Peyer's patch (tissue), 4 donors: Measurements from ENCODE around the gene UBC. TPM values are rescaled to one million over a fixed set of nuclear protein-coding genes. Genes with fewer than 3 reads are reported as not detected.
A peak's percentile ranks its signal among the peaks of the same experiment; 100 is the strongest.
"Not testable (repeated sequence)": the region's sequence is repeated elsewhere in the genome, so short reads cannot be mapped to it uniquely, and the experiment has no call there.

ENCODE experiments used
- DNase-seq, 3 donors: peaks; one replicate each; pipeline ENCODE4 v3.0.0-alpha.2; 2017 to 2019
- H3K27ac ChIP-seq, 4 donors: fragments of 200-600 bp; sonication (generic); one replicate each; pipeline ENCODE4 v1.5.1; 2016 to 2019
- H3K27me3 ChIP-seq, 2 donors: fragments of 200-600 bp; sonication (generic); one replicate each; pipeline ENCODE4 v1.5.1; 2019
- H3K36me3 ChIP-seq, 3 donors: fragments of 200-600 bp; sonication (generic); one replicate each; pipeline ENCODE4 v1.5.1; 2016 to 2019
- H3K4me1 ChIP-seq, 4 donors: fragments of 200-600 bp; sonication (generic); one replicate each; pipeline ENCODE4 v1.5.1; 2016 to 2019
- H3K4me3 ChIP-seq, 4 donors: fragments of 200-600 bp; sonication (generic); 1 replicate in 3 of 4; 2 replicates in 1 of 4; pipeline ENCODE4 v1.5.1; 2016 to 2019; ENCODE audit warnings: mild to moderate bottlenecking in 1 of 4
- H3K9me3 ChIP-seq, 4 donors: fragments of 200-600 bp; sonication (generic); one replicate each; pipeline ENCODE4 v1.5.1; 2016 to 2019; ENCODE audit warnings: mild to moderate bottlenecking in 1 of 4
- CTCF ChIP-seq, 6 experiments: fragments of 450-650 bp in 4 of 6; fragments of 200-600 bp in 2 of 6; sonication (generic) in 1 of 6; IDR thresholded peaks; one replicate each; pipeline ENCODE4 v1.5.1; 2017 to 2019; ENCODE audit warnings: antibody characterized with exemption in 6 of 6, mild to moderate bottlenecking in 3 of 6, moderate library complexity in 1 of 6
- POLR2A ChIP-seq, 2 donors: fragments of 450-650 bp; IDR thresholded peaks; one replicate each; pipeline ENCODE4 v1.5.1; 2017; ENCODE audit warnings: antibody characterized with exemption in 2 of 2, mild to moderate bottlenecking in 2 of 2, moderate library complexity in 2 of 2
- total RNA-seq, 4 donors: library from RNA; depleted of rRNA; stranded (reverse); fragments of >200 nt; gene quantifications; one replicate each; pipeline ENCODE4 v1.1.0, GENCODE V29; 2016

Gene UBC
- total RNA-seq, 4 donors from 2014 or later, result 898 to 2,531 (median 1,185) TPM

DNA sequence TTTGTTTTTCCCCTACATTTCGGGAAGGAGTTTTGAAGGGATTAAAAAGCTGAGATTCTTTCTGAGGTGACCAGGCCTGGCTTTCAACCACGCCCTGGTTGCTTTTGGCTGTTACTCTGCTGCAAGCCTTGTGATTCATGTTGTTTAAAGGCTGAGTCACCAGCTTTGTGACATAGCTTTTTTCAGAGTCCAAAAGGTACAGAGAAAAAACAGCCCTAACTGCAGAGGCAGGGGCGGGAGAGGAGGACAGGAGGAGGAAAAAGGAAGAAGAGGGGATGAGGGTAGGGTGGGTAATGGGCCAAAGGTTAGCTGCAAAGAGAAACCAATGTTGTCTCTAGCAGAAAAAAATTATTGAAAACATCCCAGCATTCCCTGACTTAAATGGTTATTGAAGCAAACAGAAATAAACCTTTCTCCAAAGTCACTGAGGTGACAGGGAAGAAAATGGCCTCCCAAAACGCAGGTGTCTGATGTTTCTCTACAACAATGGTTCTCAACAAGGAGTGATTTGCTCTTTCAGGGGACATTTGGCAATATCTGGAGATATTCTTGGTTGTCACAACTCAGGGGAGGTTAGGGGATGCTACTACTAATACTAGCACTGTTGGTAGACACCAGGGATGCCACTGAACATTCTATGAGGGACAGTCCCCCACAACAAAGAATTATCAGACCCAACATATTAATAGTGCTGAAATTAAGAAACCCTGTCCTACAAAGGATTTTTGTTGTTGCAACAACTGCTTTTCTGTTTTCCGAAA lies 2.1 kb upstream of the UBC start:
- peaks cover 0 to 3% (median 0%) of the 10 kb centered on the region in 4 donors for H3K9me3 ChIP-seq
- TF ChIP-seq POLR2A (IDR thresholded peaks at IDR 0.05) (peak; percentile 48 to 91), CTCF (IDR thresholded peaks at IDR 0.05) (no peak)
- H3K27ac ChIP-seq, result peak overlapping the region; percentile 97 to 100 (median 98)
- DNase-seq, result peak in 1 of 3 donors; percentile 88
- peak overlapping the region; percentile 5 to 81 (median 56) for H3K4me3 ChIP-seq
- H3K27me3 ChIP-seq, result no peaks in the 10 kb centered on the region
- H3K4me1 ChIP-seq, result peaks cover 0 to 52% (median 33%) of the 10 kb centered on the region in 4 donors
- peaks cover 0 to 20% (median 0%) of the 10 kb centered on the region in 3 donors for H3K36me3 ChIP-seq

GRCh38 chr12:124915239-124916236 lies 1.1 kb upstream of the UBC start:
- H3K27ac ChIP-seq, result peak overlapping the region; percentile 97 to 100 (median 98)
- DNase-seq, result peak; percentile 50 to 82 (median 80)
- TF ChIP-seq POLR2A (IDR thresholded peaks at IDR 0.05) (no peak), CTCF (IDR thresholded peaks at IDR 0.05) (no peak)
- peaks cover 0 to 30% (median 3%) of the 10 kb centered on the region in 3 donors for H3K36me3 ChIP-seq
- peaks cover 0 to 53% (median 28%) of the 10 kb centered on the region in 4 donors for H3K4me1 ChIP-seq
- H3K4me3 ChIP-seq, result peak overlapping the region; percentile 77 to 95 (median 85)
- H3K27me3 ChIP-seq, result no peaks in the 10 kb centered on the region
- H3K9me3 ChIP-seq, result peaks cover 0 to 3% (median 0%) of the 10 kb centered on the region in 4 donors

DNA sequence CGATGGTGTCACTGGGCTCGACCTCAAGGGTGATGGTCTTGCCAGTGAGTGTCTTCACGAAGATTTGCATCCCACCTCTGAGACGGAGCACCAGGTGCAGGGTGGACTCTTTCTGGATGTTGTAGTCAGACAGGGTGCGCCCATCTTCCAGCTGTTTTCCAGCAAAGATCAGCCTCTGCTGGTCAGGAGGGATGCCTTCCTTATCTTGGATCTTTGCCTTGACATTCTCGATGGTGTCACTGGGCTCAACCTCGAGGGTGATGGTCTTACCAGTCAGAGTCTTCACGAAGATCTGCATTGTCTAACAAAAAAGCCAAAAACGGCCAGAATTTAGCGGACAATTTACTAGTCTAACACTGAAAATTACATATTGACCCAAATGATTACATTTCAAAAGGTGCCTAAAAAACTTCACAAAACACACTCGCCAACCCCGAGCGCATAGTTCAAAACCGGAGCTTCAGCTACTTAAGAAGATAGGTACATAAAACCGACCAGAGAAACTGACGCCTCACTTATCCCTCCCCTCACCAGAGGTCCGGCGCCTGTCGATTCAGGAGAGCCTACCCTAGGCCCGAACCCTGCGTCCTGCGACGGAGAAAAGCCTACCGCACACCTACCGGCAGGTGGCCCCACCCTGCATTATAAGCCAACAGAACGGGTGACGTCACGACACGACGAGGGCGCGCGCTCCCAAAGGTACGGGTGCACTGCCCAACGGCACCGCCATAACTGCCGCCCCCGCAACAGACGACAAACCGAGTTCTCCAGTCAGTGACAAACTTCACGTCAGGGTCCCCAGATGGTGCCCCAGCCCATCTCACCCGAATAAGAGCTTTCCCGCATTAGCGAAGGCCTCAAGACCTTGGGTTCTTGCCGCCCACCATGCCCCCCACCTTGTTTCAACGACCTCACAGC lies 717 bp downstream of the UBC start:
- Histone ChIP-seq H3K4me3 (peak overlapping the region; percentile 77 to 95 (median 85)), H3K27me3 (no peaks in the 10 kb centered on the region), H3K4me1 (peaks cover 0 to 55% (median 12%) of the 10 kb centered on the region in 4 donors), H3K9me3 (peaks cover 0 to 3% (median 0%) of the 10 kb centered on the region in 4 donors), H3K36me3 (peaks cover 0 to 34% (median 3%) of the 10 kb centered on the region in 3 donors), H3K27ac (peak overlapping the region; percentile 97 to 100 (median 98))
- TF ChIP-seq CTCF (IDR thresholded peaks at IDR 0.05), result peak; percentile 69 to 87 (median 84)
- no peak for TF ChIP-seq POLR2A (IDR thresholded peaks at IDR 0.05)
- DNase-seq, result peak; percentile 95 to 98 (median 98)

DNA sequence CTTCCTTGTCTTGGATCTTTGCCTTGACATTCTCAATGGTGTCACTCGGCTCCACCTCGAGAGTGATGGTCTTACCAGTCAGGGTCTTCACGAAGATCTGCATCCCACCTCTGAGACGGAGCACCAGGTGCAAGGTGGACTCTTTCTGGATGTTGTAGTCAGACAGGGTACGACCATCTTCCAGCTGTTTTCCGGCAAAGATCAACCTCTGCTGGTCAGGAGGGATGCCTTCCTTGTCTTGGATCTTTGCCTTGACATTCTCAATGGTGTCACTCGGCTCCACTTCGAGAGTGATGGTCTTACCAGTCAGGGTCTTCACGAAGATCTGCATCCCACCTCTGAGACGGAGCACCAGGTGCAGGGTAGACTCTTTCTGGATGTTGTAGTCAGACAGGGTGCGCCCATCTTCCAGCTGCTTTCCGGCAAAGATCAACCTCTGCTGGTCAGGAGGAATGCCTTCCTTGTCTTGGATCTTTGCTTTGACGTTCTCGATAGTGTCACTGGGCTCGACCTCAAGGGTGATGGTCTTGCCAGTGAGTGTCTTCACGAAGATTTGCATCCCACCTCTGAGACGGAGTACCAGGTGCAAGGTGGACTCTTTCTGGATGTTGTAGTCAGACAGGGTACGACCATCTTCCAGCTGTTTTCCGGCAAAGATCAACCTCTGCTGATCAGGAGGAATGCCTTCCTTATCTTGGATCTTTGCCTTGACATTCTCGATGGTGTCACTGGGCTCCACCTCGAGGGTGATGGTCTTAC lies 1.7 kb downstream of the UBC start:
- Histone ChIP-seq H3K4me1 (peaks cover 0 to 45% (median 4%) of the 10 kb centered on the region in 4 donors), H3K36me3 (peaks cover 0 to 34% (median 3%) of the 10 kb centered on the region in 3 donors), H3K4me3 (peak overlapping the region in 3 of 4 donors; percentile 77 to 89 (median 81)), H3K27ac (peak overlapping the region in 2 of 4 donors; percentile 98 to 100)
- H3K27me3 ChIP-seq, H3K9me3 ChIP-seq, DNase-seq: not testable (repeated sequence)

DNA sequence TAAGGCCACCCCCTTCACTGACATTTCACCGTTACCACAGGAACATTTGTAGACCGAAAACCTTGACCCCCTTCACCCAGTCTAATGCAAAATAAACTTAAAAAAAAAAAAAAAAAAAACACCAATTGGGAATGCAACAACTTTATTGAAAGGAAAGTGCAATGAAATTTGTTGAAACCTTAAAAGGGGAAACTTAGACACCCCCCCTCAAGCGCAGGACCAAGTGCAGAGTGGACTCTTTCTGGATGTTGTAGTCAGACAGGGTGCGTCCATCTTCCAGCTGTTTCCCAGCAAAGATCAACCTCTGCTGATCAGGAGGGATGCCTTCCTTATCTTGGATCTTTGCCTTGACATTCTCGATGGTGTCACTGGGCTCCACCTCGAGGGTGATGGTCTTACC lies 2.9 kb downstream of the UBC start:
- H3K4me1 ChIP-seq, result peaks cover 0 to 42% (median 0%) of the 10 kb centered on the region in 4 donors
- peaks cover 0 to 34% (median 3%) of the 10 kb centered on the region in 3 donors for H3K36me3 ChIP-seq
- H3K4me3 ChIP-seq, result peak overlapping the region in 2 of 4 donors; percentile 39 to 48
- not testable (repeated sequence) for DNase-seq, H3K27me3 ChIP-seq, H3K9me3 ChIP-seq
- H3K27ac ChIP-seq, result peak overlapping the region in 2 of 4 donors; percentile 22 to 25
